HG02981 (cell line): ENCODE measurements around the gene RHBDL2.
"Not testable (repeated sequence)": the region's sequence is repeated elsewhere in the genome, so short reads cannot be mapped to it uniquely, and the experiment has no call there.

Experiments used
- ATAC-seq: cut with Tn5 transposase; IDR thresholded peaks from one replicate; pipeline ENCODE4 v1.9.1; 2021; ENCODE audit warnings: mild to moderate bottlenecking, moderate library complexity; ENCODE audit not compliant: unreplicated experiment

Gene RHBDL2

GRCh38 chr1:38938722-38939260 lies 2.8 kb downstream of the RHBDL2 start:
- no peak for ATAC-seq

GRCh38 chr1:38932571-38932970 lies 9.1 kb downstream of the RHBDL2 start:
- ATAC-seq = no peak

GRCh38 chr1:38929476-38929875 lies 12.2 kb downstream of the RHBDL2 start:
- no peak for ATAC-seq

- ATAC-seq = no peak
Measured at GRCh38 chr1:38929054-38929453, 12.6 kb downstream of the RHBDL2 start.

GRCh38 chr1:38926091-38926490 lies 15.5 kb downstream of the RHBDL2 start:
- ATAC-seq = no peak

- no peak for ATAC-seq
Measured at GRCh38 chr1:38925391-38925790, 16.2 kb downstream of the RHBDL2 start.

- no peak for ATAC-seq
Measured at GRCh38 chr1:38923607-38924006, 18.0 kb downstream of the RHBDL2 start.

GRCh38 chr1:38919130-38919529 lies 22.5 kb downstream of the RHBDL2 start:
- no peak for ATAC-seq

GRCh38 chr1:38918568-38918967 lies 23.1 kb downstream of the RHBDL2 start:
- no peak for ATAC-seq

GRCh38 chr1:38917772-38918171 lies 23.9 kb downstream of the RHBDL2 start:
- no peak for ATAC-seq

GRCh38 chr1:38917337-38917736 lies 24.3 kb downstream of the RHBDL2 start:
- ATAC-seq = no peak

GRCh38 chr1:38915352-38915948 lies 26.2 kb downstream of the RHBDL2 start:
- ATAC-seq = no peak

GRCh38 chr1:38914908-38915307 lies 26.7 kb downstream of the RHBDL2 start:
- not testable (repeated sequence) for ATAC-seq

- no peak for ATAC-seq
Measured at GRCh38 chr1:38908821-38909220, 32.8 kb downstream of the RHBDL2 start.

- no peak for ATAC-seq
Measured at GRCh38 chr1:38905985-38906384, 35.6 kb downstream of the RHBDL2 start.

GRCh38 chr1:38899560-38899959 lies 42.1 kb downstream of the RHBDL2 start:
- no peak for ATAC-seq

- no peak for ATAC-seq
Measured at GRCh38 chr1:38898653-38899230, 42.9 kb downstream of the RHBDL2 start.

- no peak for ATAC-seq
Measured at GRCh38 chr1:38896169-38896568, 45.5 kb downstream of the RHBDL2 start.

- ATAC-seq = no peak
Measured at GRCh38 chr1:38892976-38893375, 48.7 kb downstream of the RHBDL2 start.

GRCh38 chr1:38891753-38892152 lies 49.9 kb downstream of the RHBDL2 start:
- no peak for ATAC-seq

GRCh38 chr1:38889589-38889988 lies 52.0 kb downstream of the RHBDL2 start:
- no peak for ATAC-seq

GRCh38 chr1:38888423-38889333 lies 53.0 kb downstream of the RHBDL2 start:
- ATAC-seq = no peak
